GM12892 (cell line): Measurements from ENCODE around the gene LELP1. TPM values are rescaled to one million over a fixed set of nuclear protein-coding genes. Genes with fewer than 3 reads are reported as not detected.
"Not testable (repeated sequence)": the region's sequence is repeated elsewhere in the genome, so short reads cannot be mapped to it uniquely, and the experiment has no call there.

Experiments used
- DNase-seq: peaks from one replicate; pipeline ENCODE4 v3.0.0; 2011; ENCODE audit not compliant: insufficient read length
- FAIRE-seq: peaks from 2 replicates; lab custom pipeline; 2011; peaks lifted over from hg19 to GRCh38; lab: Jason Lieb, UNC
- POLR2A ChIP-seq: IDR thresholded peaks from 2 replicates; pipeline ENCODE4 v1.6.1; 2011; ENCODE audit warnings: low read depth, low read length, control low read depth
- POLR2AphosphoS5 ChIP-seq: IDR thresholded peaks from 2 replicates; pipeline ENCODE4 v1.6.1; 2011; ENCODE audit warnings: low read depth, low read length, control low read depth
- TAF1 ChIP-seq: IDR thresholded peaks from 2 replicates; pipeline ENCODE4 v1.6.1; 2011; ENCODE audit warnings: low read depth, mild to moderate bottlenecking, control low read depth, low read length, borderline replicate concordance
- polyA plus RNA-seq: library from polyadenylated mRNA; unstranded; fragments of >200 nt; gene quantifications from one replicate; pipeline ENCODE4 v1.2.1, GENCODE V29; 2012; ENCODE audit warnings: missing spikeins, inconsistent platforms; ENCODE audit not compliant: missing spikeins

Gene LELP1
- polyA plus RNA-seq: not detected

DNA sequence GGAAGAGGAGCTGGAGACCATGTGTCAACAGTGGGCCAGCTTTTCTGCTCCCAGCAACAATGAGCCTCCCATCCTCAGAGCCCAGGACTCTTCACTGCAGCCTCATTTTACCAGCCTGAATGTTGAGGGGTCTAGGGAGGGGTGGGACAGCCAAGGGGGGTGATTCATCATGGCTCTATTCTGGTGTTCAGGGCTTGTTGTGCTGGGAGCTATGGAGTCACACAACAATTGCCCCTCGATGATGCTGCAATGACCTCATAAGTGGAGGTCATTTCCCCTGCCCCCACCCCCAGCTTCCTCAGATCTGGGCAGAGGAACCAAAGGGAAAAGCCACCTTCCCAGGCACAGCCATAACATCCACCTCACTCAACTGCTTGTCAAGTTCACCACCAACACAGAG, at the start of gene LELP1:
TSS of gene LELP1 (plus strand) at position 301 of the 400 bp plus-strand sequence. CDS start 1,278 bp downstream, outside the sequence.
- DNase-seq: no peak
- TF ChIP-seq POLR2A (no peak), TAF1 (no peak), POLR2AphosphoS5 (no peak)
- no peak for FAIRE-seq

DNA sequence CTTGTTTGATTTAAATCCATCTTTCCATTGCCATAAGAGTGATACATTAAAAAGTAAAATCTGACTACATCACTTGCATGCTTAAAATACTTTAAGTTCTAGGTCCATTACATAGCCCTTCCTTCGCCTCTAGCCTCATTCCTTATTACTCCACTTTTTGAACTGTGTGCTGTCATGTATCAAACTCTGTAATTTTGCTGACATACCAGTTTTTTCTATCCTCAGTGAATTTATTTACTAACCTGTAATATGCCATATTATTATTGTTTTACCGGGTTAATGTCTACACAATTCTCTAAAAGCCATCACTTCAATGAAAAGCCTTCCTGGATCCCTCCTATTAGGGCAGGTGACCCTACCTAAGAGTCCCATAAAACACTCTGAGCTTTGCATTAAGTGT, 47.7 kb upstream of the LELP1 start:
- TF ChIP-seq POLR2AphosphoS5 (no peak), POLR2A (no peak), TAF1 (no peak)
- DNase-seq: no peak
- FAIRE-seq: no peak

DNA sequence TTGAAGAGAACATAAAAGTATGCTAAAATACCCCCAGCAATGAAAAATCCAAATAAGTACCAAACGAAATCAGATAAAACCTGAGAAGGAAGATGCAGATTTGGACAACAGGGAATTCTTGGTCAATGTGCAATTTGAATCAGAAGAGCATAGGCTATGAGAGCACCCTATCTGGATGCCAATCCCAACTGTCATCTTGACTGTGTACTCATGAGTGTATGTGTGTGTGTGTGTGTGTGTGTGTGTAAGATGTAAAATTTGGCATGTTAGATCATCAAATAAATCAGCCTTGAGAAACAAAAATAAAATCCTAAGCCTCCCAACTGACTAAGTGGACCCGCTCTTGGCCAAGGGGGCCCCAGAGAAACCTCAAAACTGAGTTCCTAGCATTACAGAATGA, 34.5 kb upstream of the LELP1 start:
- no peak for DNase-seq
- FAIRE-seq: no peak
- TF ChIP-seq POLR2A: no peak
- no peak for TF ChIP-seq POLR2AphosphoS5
- no peak for TF ChIP-seq TAF1

DNA sequence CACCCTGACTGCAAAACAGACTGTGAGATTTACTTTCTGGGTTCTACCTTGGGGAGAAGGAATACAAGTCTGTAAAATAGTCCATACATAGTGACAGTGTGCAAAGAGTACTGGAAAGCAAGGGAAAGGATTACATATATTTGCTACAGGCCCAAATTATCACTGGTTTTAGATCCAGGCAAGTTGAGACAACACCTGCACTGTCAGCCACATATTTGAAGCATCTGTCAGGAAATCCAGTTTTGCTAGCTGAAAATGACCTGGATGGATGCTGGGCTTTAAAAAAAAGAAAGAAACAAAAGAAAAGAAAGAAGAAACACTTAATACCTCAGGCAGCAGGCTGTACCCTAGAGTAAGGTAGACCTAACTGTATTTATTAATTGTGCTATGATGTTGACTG, 28.6 kb upstream of the LELP1 start:
- no peak for TF ChIP-seq POLR2AphosphoS5
- DNase-seq (no peak), FAIRE-seq (no peak)

DNA sequence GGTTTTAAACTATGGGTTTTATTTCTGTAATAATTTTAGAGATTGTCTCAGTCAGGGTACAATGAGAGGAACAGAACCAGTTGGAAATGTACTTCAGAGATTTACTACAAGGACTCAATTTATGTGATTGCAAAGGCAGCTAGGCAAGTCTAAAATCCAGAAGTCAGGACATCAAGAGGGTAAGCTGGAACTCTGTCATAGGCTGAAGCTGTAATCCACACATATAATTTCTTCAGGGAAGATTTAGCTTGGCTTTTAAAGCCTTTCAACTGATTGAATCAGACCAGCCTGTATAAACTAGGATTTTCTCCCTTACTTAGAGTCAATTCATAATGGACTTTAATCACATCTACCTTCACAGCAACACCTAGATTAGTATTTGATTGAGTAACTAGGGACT, 24.3 kb upstream of the LELP1 start:
- DNase-seq (no peak), FAIRE-seq (no peak)
- no peak for TF ChIP-seq POLR2A
- no peak for TF ChIP-seq TAF1
- no peak for TF ChIP-seq POLR2AphosphoS5

DNA sequence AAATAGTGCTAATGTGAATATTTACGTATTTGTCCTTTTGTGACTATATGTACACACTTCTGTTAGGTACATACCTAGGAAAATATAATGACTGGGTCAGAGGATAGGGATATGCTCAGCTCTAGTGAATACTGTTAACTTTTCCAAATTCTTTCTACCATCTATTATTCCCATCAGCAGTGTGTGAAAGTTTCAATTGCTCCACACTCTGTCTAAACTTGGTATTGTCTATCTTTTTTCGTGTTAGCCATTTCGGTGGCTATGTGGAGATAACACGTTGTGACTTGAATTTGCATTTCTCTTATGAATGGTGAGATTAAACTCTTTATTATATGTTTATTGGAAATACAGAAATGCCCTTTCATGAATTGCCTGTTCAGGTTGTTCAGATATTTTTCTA, 22.7 kb upstream of the LELP1 start:
- DNase-seq: no peak
- FAIRE-seq: no peak
- no peak for TF ChIP-seq POLR2A
- no peak for TF ChIP-seq TAF1
- TF ChIP-seq POLR2AphosphoS5: no peak

DNA sequence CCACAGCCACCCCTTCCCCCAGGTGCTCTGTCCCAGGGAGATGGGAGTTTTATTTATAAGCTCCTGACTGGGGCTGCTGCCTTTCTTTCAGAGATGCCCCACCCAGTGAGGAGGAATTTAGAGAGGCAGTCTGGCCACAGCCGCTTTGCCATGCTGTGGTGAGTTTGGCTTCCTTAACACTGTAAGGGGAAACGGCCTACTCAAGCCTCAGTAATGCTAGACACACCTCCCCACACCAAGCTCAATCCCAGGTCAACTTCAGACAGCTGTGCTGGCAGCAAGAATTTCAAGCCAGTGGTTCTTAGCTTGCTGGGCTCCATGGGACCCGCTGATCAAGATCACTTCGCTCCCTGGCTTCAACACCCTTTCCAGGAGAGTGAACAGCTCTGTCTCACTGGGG, 14.9 kb upstream of the LELP1 start:
- DNase-seq: not testable (repeated sequence)

DNA sequence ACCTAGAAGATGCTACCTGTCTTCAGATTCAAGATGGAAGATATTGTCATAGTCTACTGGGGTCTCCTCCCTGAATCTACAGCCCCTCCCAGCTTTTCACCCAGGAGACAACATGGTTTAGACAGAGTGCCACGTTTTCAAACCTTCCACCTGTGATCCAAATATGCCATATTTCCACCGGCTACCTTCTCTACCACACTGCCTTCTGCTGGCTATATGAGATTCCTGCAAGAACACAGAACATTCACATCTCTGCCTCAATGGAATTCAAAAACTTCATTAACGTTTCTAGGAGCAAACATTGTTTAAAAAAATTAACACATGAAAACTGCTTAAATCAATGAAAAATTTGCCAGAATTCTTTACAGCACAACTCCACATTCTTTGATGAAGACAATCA, 12.9 kb upstream of the LELP1 start:
- no peak for FAIRE-seq
- TF ChIP-seq POLR2AphosphoS5 (no peak), POLR2A (no peak), TAF1 (no peak)
- no peak for DNase-seq

More for the DNA sequence above, 14.9 kb upstream of the LELP1 start:
- FAIRE-seq: not testable (repeated sequence)

DNA sequence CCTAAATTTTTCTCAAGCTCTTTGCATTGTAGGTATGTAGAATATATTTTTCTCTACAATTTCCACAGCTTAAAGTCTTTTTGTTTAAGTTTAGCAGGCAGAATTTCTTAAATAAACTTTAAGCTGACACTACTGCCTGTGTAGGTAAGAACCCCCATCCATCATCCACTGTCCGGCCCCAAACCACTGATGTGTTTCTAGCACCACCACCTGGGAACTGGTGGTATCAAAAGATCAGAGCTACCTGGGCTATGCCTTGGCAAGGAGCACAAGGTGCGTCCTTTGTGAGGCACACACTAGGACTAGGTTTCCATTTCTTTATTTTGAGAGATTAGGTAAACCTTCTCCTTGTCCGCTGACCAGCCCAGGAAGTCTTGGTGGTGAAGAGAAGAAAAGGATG, 10.5 kb upstream of the LELP1 start:
- TF ChIP-seq TAF1 (no peak), POLR2A (no peak), POLR2AphosphoS5 (no peak)
- no peak for FAIRE-seq
- DNase-seq: no peak

DNA sequence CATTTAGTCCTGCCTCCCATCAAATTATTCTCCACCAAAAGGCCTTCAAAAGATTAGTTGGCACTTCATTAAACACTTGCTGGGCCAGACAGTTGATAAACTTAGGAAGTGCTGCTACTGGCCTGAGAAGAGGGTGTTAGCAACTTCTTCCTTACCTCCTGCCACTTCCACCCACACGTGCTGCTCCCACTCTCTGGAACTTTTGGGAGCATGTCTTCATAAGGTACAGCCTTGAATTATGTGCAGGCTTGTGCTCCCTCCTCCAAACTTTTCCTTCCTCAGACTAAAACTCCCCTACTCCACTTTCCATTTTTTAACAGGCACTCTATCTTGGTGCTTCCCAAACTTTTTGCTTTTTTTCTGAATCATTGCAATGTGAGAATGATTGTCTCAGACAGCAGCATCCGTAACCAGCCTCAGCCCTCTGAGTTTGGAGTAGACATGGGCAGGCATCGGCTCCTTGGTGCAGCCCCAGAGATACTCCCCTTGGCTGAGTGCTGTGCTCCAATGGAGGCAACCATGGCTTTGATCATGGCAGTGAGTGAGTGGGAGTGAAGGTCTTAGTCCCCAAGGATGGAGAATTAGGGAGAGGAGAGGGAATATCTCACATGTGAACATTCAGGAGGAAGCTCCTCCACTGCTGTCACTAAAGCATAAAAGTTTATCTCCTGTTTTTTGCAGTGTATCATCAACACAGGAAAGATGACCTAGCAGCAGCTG, 8.7 kb upstream of the LELP1 start:
- TF ChIP-seq TAF1: no peak
- no peak for TF ChIP-seq POLR2AphosphoS5
- TF ChIP-seq POLR2A: no peak
- FAIRE-seq: no peak
- no peak for DNase-seq

DNA sequence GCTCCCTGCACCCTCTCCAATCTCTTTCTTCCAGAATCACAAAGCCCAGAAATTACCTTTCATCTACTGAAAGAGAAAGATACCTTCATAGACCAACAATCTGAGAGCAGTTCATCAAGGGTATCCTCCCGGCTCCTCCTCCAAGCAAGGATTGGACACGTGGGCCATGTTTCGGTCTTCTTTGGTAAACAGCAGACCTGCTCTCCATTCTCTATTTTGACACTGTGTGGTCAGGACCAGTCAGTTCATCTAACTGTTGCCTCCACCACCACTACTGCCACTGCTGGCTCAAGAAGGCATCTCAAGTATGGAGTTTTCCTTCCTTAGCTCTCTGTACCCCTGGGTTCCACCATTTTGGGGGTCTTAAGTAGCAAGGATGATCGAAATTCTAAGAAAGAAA, 8.0 kb upstream of the LELP1 start:
- no peak for DNase-seq
- FAIRE-seq: no peak
- no peak for TF ChIP-seq POLR2A
- TF ChIP-seq TAF1: no peak
- no peak for TF ChIP-seq POLR2AphosphoS5

DNA sequence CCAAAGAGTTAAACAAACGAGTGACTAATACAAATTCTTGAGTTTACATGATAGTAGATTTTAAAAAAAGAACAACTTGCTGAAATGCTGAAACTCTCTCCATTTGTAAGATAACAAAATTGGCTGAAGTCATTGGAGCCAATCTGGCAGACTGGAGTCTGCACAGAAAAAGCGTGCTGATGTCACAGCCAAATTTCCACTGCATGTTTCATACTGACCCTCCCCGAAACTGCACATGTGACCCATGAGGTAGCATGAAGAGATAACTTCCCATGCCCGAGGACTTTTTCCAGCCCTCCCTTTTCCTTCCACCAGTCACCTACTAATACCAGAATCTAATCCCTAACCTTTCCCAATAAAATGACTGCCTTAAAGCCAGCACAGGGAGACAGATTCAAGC, 1.2 kb upstream of the LELP1 start:
- TF ChIP-seq POLR2A (no peak), TAF1 (no peak), POLR2AphosphoS5 (no peak)
- no peak for DNase-seq
- no peak for FAIRE-seq
